Gastroesophageal sphincter (tissue), 4 donors: ENCODE results near the gene CCNK. TPM values are rescaled to one million over a fixed set of nuclear protein-coding genes. Genes with fewer than 3 reads are reported as not detected.

Experiments used
- ATAC-seq: fragments of 150-250 bp; one replicate; pipeline ENCODE4 v1.9.1; 2016; ENCODE audit warnings: mild to moderate bottlenecking, moderate library complexity
- H3K27ac ChIP-seq, 4 donors: fragments of 200-600 bp; sonication (generic) in 3 of 4; 1 replicate in 3 of 4; 2 replicates in 1 of 4; pipeline ENCODE4 v1.5.1; 2016 to 2019
- H3K27me3 ChIP-seq: fragments of 200-600 bp; sonication (generic); one replicate; pipeline ENCODE4 v1.5.1; 2019
- H3K36me3 ChIP-seq, 2 donors: fragments of 200-600 bp; sonication (generic); one replicate each; pipeline ENCODE4 v1.5.1; 2019; ENCODE audit warnings: control low read depth in 1 of 2
- H3K4me1 ChIP-seq, 3 donors: fragments of 200-600 bp; sonication (generic); 1 replicate in 2 of 3; 2 replicates in 1 of 3; pipeline ENCODE4 v1.5.1; 2016 to 2019; ENCODE audit warnings: control low read depth in 2 of 3
- H3K4me3 ChIP-seq, 2 donors: fragments of 200-600 bp; sonication (generic); one replicate each; pipeline ENCODE4 v1.5.1; 2019; ENCODE audit warnings: mild to moderate bottlenecking in 1 of 2, moderate library complexity in 1 of 2
- H3K9me3 ChIP-seq, 3 donors: fragments of 200-600 bp; sonication (generic); one replicate each; pipeline ENCODE4 v1.5.1; 2017 to 2019; ENCODE audit warnings: control low read depth in 2 of 3
- CTCF ChIP-seq, 4 experiments: fragments of 200-600 bp in 2 of 4; fragments of 450-650 bp in 2 of 4; sonication (generic) in 1 of 4; IDR thresholded peaks; one replicate each; pipeline ENCODE4 v1.5.1; 2017 to 2019; ENCODE audit warnings: antibody characterized with exemption in 4 of 4, mild to moderate bottlenecking in 2 of 4, moderate library complexity in 2 of 4
- EP300 ChIP-seq: sonication (generic); formaldehyde crosslinking; IDR thresholded peaks from one replicate; pipeline ENCODE4 v1.6.1; 2017; ENCODE audit warnings: antibody characterized with exemption, mild to moderate bottlenecking
- POLR2A ChIP-seq, 2 donors: fragments of 450-650 bp; IDR thresholded peaks; one replicate each; pipeline ENCODE4 v1.6.1; 2017; ENCODE audit warnings: antibody characterized with exemption in 2 of 2, mild to moderate bottlenecking in 2 of 2, moderate library complexity in 1 of 2
- POLR2AphosphoS5 ChIP-seq: sonication (generic); formaldehyde crosslinking; IDR thresholded peaks from one replicate; pipeline ENCODE4 v1.6.1; 2017; ENCODE audit warnings: antibody characterized with exemption
- WGBS, 2 donors: methylation state at CpG; one replicate each; pipeline ENCODE4 v1.1.5; 2018; ENCODE audit warnings: low coverage in 1 of 2; 5-methylcytosine and 5-hydroxymethylcytosine counted together
- total RNA-seq, 4 donors: library from RNA; depleted of rRNA; stranded (reverse); fragments of >200 nt; gene quantifications; one replicate each; pipeline ENCODE4 v1.1.0, GENCODE V29; 2016

Gene CCNK
- total RNA-seq, 4 donors from 2014 or later = 17.1 to 26.8 (median 20.7) TPM

- 74 to 75% methylated on average over 4 of the region's 4 CpGs for WGBS, 2 donors
- ATAC-seq = no peak
- Histone ChIP-seq H3K4me3 (no peak overlapping the region), H3K4me1 (peaks cover 0 to 35% (median 5%) of the 10 kb centered on the region in 3 donors), H3K27me3 (no peaks in the 10 kb centered on the region), H3K27ac (no peak overlapping the region), H3K9me3 (no peaks in the 10 kb centered on the region), H3K36me3 (peaks cover 0 to 26% of the 10 kb centered on the region in 2 donors)
- TF ChIP-seq CTCF (IDR thresholded peaks at IDR 0.05) (no peak), POLR2AphosphoS5 (no peak), POLR2A (IDR thresholded peaks at IDR 0.05) (no peak)
Observed at GRCh38 chr14:99468081-99468480, 13.1 kb upstream of the CCNK start.

- no peak overlapping the region for H3K4me3 ChIP-seq
- ATAC-seq = no peak
- H3K4me1 ChIP-seq = peaks cover 0 to 40% (median 5%) of the 10 kb centered on the region in 3 donors
- H3K9me3 ChIP-seq = no peaks in the 10 kb centered on the region
- WGBS, 2 donors = 44 to 69% methylated on average over 2 to 8 of the region's 8 CpGs
- H3K27ac ChIP-seq = no peak overlapping the region
- H3K27me3 ChIP-seq = no peaks in the 10 kb centered on the region
- peaks cover 0 to 17% of the 10 kb centered on the region in 2 donors for H3K36me3 ChIP-seq
- TF ChIP-seq POLR2AphosphoS5 (no peak), POLR2A (IDR thresholded peaks at IDR 0.05) (no peak), EP300 (no peak), CTCF (IDR thresholded peaks at IDR 0.05) (no peak)
Observed at GRCh38 chr14:99468836-99469592, 12.2 kb upstream of the CCNK start.

- H3K36me3 ChIP-seq = no peaks in the 10 kb centered on the region
- no peak for ATAC-seq
- TF ChIP-seq POLR2A (IDR thresholded peaks at IDR 0.05) (no peak), POLR2AphosphoS5 (no peak), EP300 (no peak), CTCF (IDR thresholded peaks at IDR 0.05) (no peak)
- no peaks in the 10 kb centered on the region for H3K9me3 ChIP-seq
- H3K4me3 ChIP-seq = no peak overlapping the region
- no peaks in the 10 kb centered on the region for H3K27me3 ChIP-seq
- H3K27ac ChIP-seq = no peak overlapping the region
- WGBS, 2 donors = 81 to 86% methylated on average over 2 to 4 of the region's 7 CpGs
- peaks cover 0 to 61% (median 9%) of the 10 kb centered on the region in 3 donors for H3K4me1 ChIP-seq
Observed at GRCh38 chr14:99471731-99472130, 9.5 kb upstream of the CCNK start.

- TF ChIP-seq POLR2A (IDR thresholded peaks at IDR 0.05) (no peak), CTCF (IDR thresholded peaks at IDR 0.05) (no peak), EP300 (no peak), POLR2AphosphoS5 (no peak)
- ATAC-seq = no peak
- WGBS, 2 donors = 83 to 85% methylated on average over 4 of the region's 4 CpGs
- Histone ChIP-seq H3K9me3 (no peaks in the 10 kb centered on the region), H3K4me3 (no peak overlapping the region), H3K27ac (no peak overlapping the region), H3K27me3 (no peaks in the 10 kb centered on the region), H3K36me3 (no peaks in the 10 kb centered on the region), H3K4me1 (peaks cover 0 to 53% (median 4%) of the 10 kb centered on the region in 3 donors)
Observed at GRCh38 chr14:99472937-99473336, 8.3 kb upstream of the CCNK start.

GRCh38 chr14:99473458-99473857, 7.8 kb upstream of the CCNK start:
- Histone ChIP-seq H3K36me3 (no peaks in the 10 kb centered on the region), H3K4me3 (no peak overlapping the region), H3K4me1 (peaks cover 0 to 53% (median 9%) of the 10 kb centered on the region in 3 donors), H3K27ac (no peak overlapping the region), H3K9me3 (no peaks in the 10 kb centered on the region), H3K27me3 (no peaks in the 10 kb centered on the region)
- 70 to 76% methylated on average over 2 to 3 of the region's 3 CpGs for WGBS, 2 donors
- no peak for TF ChIP-seq POLR2A (IDR thresholded peaks at IDR 0.05)
- TF ChIP-seq EP300 = no peak
- no peak for TF ChIP-seq CTCF (IDR thresholded peaks at IDR 0.05)
- TF ChIP-seq POLR2AphosphoS5 = no peak
- no peak for ATAC-seq
